Keratinocyte (primary cell): ENCODE measurements around the gene GUCY2C.

Experiments used
- EZH2 ChIP-seq: IDR thresholded peaks from one replicate; pipeline ENCODE4 v1.6.1; 2012; ENCODE audit warnings: inconsistent platforms, mild to moderate bottlenecking, low read length, moderate library complexity
- TF ChIP-seq, protein P1 (sequence below), 3 experiments: IDR thresholded peaks in 1 of 3; conservative IDR thresholded peaks in 1 of 3; optimal IDR thresholded peaks in 1 of 3; 2 replicates in 2 of 3; 3 replicates in 1 of 3; pipeline versions ENCODE3 to v1.5.1; 2011; ENCODE audit warnings: low read length in 3 of 3, mild to moderate bottlenecking in 3 of 3, moderate library complexity in 2 of 3, control low read depth in 1 of 3, inconsistent platforms in 1 of 3; ENCODE audit not compliant: insufficient read depth in 2 of 3; ENCODE audit errors: extremely low read depth in 1 of 3

DNA sequence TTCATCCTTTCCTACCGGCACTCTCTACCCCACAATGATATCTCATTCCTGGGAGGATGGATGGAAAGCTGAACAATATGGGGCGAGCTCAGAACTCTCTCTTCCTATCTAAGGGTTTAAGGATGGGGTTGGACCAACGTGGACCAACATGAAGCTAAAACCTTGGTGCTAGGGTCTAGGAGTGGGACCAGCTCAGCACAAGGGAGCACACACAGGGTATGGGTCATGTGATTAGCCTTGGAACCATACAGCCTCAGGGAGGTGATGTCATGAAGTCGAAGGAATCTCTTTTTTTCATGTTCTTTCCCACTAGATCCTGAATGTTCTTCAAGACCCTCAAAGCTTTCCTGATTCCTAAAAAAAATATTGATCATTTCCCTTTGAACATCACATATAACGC, 3.3 kb downstream of the GUCY2C start:
- TF ChIP-seq, protein P1, sequence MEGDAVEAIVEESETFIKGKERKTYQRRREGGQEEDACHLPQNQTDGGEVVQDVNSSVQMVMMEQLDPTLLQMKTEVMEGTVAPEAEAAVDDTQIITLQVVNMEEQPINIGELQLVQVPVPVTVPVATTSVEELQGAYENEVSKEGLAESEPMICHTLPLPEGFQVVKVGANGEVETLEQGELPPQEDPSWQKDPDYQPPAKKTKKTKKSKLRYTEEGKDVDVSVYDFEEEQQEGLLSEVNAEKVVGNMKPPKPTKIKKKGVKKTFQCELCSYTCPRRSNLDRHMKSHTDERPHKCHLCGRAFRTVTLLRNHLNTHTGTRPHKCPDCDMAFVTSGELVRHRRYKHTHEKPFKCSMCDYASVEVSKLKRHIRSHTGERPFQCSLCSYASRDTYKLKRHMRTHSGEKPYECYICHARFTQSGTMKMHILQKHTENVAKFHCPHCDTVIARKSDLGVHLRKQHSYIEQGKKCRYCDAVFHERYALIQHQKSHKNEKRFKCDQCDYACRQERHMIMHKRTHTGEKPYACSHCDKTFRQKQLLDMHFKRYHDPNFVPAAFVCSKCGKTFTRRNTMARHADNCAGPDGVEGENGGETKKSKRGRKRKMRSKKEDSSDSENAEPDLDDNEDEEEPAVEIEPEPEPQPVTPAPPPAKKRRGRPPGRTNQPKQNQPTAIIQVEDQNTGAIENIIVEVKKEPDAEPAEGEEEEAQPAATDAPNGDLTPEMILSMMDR (optimal IDR thresholded peaks at IDR 0.05 in 1 of 3, IDR thresholded peaks at IDR 0.05 in 1 of 3, conservative IDR thresholded peaks at IDR 0.05 in 1 of 3; ENCODE audit: extremely low read depth in 1 of 3, insufficient read depth in 2 of 3, low read length in 3 of 3): no peak
- TF ChIP-seq EZH2: no peak
